Stimulated activated CD8-positive, alpha-beta memory T cell treated with anti-CD3 and anti-CD28 coated beads, Interleukin-7, amount 100 ng/mL, for 48 hours (primary cell): Measurements from ENCODE around the gene SYNPO2.
"Not testable (repeated sequence)": the region's sequence is repeated elsewhere in the genome, so short reads cannot be mapped to it uniquely, and the experiment has no call there.

ENCODE experiments used
- DNase-seq, 2 donors: peaks; one replicate each; pipeline ENCODE4 v3.0.0-alpha.2; 2020; ENCODE audit warnings: low read depth in 1 of 2; ENCODE audit errors: extremely low read depth in 1 of 2

Gene SYNPO2

GRCh38 chr4:118877797-118878196 is 10.9 kb upstream of the SYNPO2 start:
- DNase-seq: no peak

GRCh38 chr4:118878507-118878906 is 10.1 kb upstream of the SYNPO2 start:
- not testable (repeated sequence) for DNase-seq

- no peak for DNase-seq
These were observed 9.2 kb upstream of the SYNPO2 start for GRCh38 chr4:118879409-118879808.

- DNase-seq: no peak
These were observed 7.0 kb upstream of the SYNPO2 start for GRCh38 chr4:118881512-118882146.

- DNase-seq: no peak
These were observed 4.8 kb upstream of the SYNPO2 start for GRCh38 chr4:118883861-118884260.

- DNase-seq: no peak
These were observed 3.9 kb upstream of the SYNPO2 start for GRCh38 chr4:118884716-118885115.

DNA sequence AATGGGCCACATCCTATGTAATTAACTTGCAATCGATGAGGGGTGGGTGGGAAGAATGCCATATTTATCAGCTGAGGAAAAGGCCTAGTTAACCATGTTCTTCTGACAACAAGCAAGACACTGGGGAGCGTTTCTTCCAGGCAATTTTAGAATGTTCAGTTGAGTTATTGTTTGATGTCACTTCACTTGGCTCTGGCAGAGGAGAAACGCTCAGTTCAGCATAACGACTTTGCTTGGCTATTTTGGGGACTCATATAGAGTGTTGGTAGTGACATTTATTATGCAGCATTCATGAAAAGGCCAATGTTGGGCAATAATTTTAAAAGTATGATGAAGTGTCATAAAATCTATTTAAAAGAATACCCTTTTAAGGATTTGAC is 648 bp downstream of the SYNPO2 start:
- DNase-seq: no peak

- no peak for DNase-seq
These were observed 5.4 kb downstream of the SYNPO2 start for GRCh38 chr4:118894034-118894433.

DNA sequence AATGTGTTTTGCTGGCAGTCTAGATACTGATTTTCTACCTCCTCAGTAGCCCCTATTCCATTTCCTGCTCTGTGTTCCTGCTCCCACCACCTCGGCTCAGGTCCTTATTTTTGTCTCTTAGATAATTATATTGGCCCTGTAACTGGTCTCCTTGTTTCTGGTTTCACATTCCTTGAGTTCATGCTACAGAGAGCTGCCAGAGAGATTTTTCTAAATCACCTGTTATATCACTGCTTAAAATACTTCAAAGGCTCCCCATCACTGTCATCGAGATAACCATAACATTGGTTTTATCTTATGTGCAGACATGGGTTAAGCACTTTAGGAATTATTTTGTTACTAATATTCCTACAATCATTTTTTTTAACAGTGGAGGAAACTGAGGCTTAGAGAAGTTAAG is 9.6 kb downstream of the SYNPO2 start:
- no peak for DNase-seq

GRCh38 chr4:118898684-118899138 is 10.1 kb downstream of the SYNPO2 start:
- no peak for DNase-seq

GRCh38 chr4:118904418-118904817 is 15.8 kb downstream of the SYNPO2 start:
- DNase-seq: no peak

- DNase-seq: no peak
These were observed 16.3 kb downstream of the SYNPO2 start for GRCh38 chr4:118904935-118905334.

DNA sequence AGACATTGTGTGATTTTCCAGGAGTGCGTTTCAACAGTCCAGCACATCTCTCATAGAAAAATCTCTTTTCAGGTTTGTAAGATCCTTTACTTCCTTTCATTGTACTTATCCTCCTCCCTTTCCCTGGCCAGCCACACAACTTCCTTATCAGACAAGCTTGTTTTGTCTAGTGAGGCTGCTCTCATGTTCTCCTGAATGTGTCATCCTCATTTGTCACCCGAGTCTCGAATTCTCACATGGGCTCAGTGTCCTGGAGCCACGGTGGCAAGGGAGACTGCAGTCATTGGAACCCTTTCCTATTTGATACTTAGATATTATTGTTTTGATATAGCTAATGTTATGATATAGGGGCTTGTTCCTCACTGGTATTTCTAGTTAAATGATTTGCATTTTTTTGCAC is 16.9 kb downstream of the SYNPO2 start:
- DNase-seq: no peak

GRCh38 chr4:118909173-118909956 is 20.7 kb downstream of the SYNPO2 start:
- DNase-seq: no peak

GRCh38 chr4:118910221-118910620 is 21.6 kb downstream of the SYNPO2 start:
- DNase-seq: no peak

DNA sequence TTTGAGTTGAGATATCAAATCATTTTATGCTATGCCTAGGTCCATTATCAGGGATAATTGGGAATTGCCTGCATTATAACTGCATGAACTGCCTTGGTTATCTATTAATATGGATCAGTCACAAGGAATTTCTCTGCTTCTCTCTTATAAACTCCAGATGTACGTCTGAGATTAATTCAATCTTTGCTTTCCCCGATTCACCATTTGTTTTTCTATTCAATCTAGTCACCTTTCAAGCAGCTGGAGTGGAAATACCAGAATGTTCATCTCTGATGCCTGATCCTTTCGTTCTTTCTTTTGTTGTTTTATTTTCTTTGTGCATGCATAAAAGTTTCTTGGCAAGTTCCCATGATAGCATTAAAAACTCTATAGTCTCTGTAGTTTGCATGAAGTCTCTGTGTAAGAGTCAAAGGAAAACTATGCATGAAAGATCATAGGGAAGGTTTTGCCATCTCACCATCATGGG is 22.6 kb downstream of the SYNPO2 start:
- DNase-seq: no peak

DNA sequence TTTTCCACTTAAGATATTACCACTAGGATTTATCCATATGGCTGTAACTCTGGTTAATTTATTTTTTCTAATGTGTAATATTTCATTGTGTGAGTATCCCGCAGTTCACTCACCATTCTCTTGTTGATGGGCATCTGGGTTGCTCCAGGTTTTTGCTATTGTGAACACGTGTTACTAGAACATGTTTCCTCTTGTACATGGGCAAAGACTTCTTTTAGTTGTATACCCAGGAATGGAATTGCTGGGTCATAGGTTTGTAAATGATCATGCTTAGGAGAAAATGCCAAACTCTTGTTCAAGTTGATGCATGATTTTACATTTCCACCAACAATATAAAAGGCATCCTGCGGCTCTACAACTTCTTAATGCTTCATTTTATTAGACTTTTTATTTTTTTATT is 26.8 kb downstream of the SYNPO2 start:
- no peak for DNase-seq

- no peak for DNase-seq
These were observed 28.1 kb downstream of the SYNPO2 start for GRCh38 chr4:118916691-118917289.

DNA sequence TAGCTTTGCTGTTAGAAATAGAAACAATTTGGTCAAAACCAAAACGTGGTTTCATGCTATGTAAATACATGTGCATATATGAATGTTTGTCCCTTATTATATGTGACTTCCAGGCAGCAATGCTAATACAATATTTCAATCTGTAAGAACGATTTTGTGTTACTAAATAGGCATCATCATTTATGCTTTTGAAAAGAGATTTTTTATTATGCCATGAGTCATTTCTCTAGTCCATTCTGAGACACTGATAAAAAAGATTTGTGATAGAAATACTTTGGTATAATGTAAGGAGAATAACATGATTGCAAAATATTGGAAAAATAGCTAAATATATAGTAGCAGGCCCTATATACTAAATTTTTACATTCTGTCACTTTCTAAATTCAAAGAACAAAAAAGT is 28.9 kb downstream of the SYNPO2 start:
- DNase-seq: no peak

DNA sequence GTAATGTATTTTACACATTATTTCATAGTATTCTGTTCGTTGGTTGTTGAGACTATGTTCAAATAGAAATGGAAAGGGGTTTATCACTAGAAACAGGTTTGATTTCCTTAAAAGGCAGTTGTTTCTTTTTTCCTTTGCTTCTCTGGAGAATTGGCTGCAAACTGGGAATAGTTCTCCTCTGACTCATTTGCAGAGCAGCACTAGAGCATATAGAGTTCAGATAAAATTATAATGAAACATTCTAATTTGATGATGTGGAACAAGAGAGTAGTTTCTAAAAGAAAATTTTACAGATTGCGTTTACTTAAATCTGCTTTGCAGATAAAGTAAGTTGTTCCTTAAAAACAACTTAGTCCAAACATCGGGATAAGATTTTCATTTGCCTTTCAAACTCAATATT is 29.7 kb downstream of the SYNPO2 start:
- no peak for DNase-seq

GRCh38 chr4:118920247-118920646 is 31.6 kb downstream of the SYNPO2 start:
- no peak for DNase-seq

GRCh38 chr4:118921786-118922185 is 33.1 kb downstream of the SYNPO2 start:
- DNase-seq: no peak
